CD14-positive monocyte (primary cell): ENCODE results near the gene GATA3. TPM values are rescaled to one million over a fixed set of nuclear protein-coding genes. Genes with fewer than 3 reads are reported as not detected.

Experiments used
- DNase-seq, 3 donors: peaks; one replicate each; pipeline ENCODE4 v3.0.0-alpha.2; 2011 to 2022
- H2AFZ ChIP-seq: 2 replicates; pipeline ENCODE4 v1.6.0; 2012; ENCODE audit warnings: mild to moderate bottlenecking, low read depth, low read length, inconsistent platforms; ENCODE audit not compliant: insufficient read depth, poor library complexity, severe bottlenecking
- H3K27ac ChIP-seq, 2 donors: 1 replicate in 1 of 2; 2 replicates in 1 of 2; pipeline ENCODE4 v1.5.1; 2012 to 2013; ENCODE audit warnings: low read length in 2 of 2, control low read depth in 1 of 2, inconsistent platforms in 1 of 2, low read depth in 1 of 2, mild to moderate bottlenecking in 1 of 2
- H3K27me3 ChIP-seq, 2 donors: one replicate each; pipeline versions ENCODE4 v1.6.0 to v1.6.1; 2011 to 2013; ENCODE audit warnings: low read length in 2 of 2; ENCODE audit not compliant: control insufficient read depth in 2 of 2, insufficient read depth in 2 of 2
- H3K36me3 ChIP-seq, 2 donors: replicated peaks in 1 of 2; 1 replicate in 1 of 2; 2 replicates in 1 of 2; pipeline versions ENCODE4 v1.5.1 to v1.6.1; 2012 to 2013; ENCODE audit warnings: low read length in 2 of 2, control low read depth in 1 of 2, inconsistent platforms in 1 of 2, mild to moderate bottlenecking in 1 of 2; ENCODE audit not compliant: insufficient read depth in 2 of 2, control insufficient read depth in 1 of 2
- H3K4me1 ChIP-seq, 2 donors: 1 replicate in 1 of 2; 2 replicates in 1 of 2; pipeline versions ENCODE4 v1.5.1 to v1.6.1; 2012 to 2013; ENCODE audit warnings: low read length in 2 of 2, control low read depth in 1 of 2, inconsistent platforms in 1 of 2, mild to moderate bottlenecking in 1 of 2, moderate library complexity in 1 of 2; ENCODE audit not compliant: insufficient read depth in 2 of 2, control insufficient read depth in 1 of 2
- H3K4me2 ChIP-seq: replicated peaks from 2 replicates; pipeline ENCODE3; 2012; ENCODE audit warnings: low read length, moderate library complexity, mild to moderate bottlenecking; ENCODE audit not compliant: poor library complexity, severe bottlenecking; ENCODE audit errors: extremely low read depth
- H3K4me3 ChIP-seq, 3 experiments: fragments of 200-600 bp in 1 of 3; sonication (generic) in 1 of 3; replicated peaks in 1 of 3; 1 replicate in 2 of 3; 2 replicates in 1 of 3; pipeline ENCODE4 v1.5.1; 2011 to 2013; ENCODE audit warnings: low read length in 3 of 3, mild to moderate bottlenecking in 3 of 3, control low read depth in 2 of 3, low read depth in 2 of 3, inconsistent platforms in 1 of 3, moderate library complexity in 1 of 3
- H3K79me2 ChIP-seq: 2 replicates; pipeline ENCODE4 v1.6.0; 2012; ENCODE audit warnings: mild to moderate bottlenecking, control low read depth, inconsistent platforms, low read length, moderate library complexity; ENCODE audit not compliant: insufficient read depth
- H3K9ac ChIP-seq: 2 replicates; pipeline ENCODE4 v1.6.0; 2017; ENCODE audit warnings: low read length, mild to moderate bottlenecking; ENCODE audit not compliant: insufficient read depth, poor library complexity, severe bottlenecking
- H3K9me3 ChIP-seq, 2 donors: replicated peaks in 1 of 2; 1 replicate in 1 of 2; 2 replicates in 1 of 2; pipeline versions ENCODE4 v1.5.1 to v1.6.1; 2012 to 2013; ENCODE audit warnings: low read length in 2 of 2, control low read depth in 1 of 2; ENCODE audit not compliant: control insufficient read depth in 1 of 2, insufficient read depth in 1 of 2
- H4K20me1 ChIP-seq: 2 replicates; pipeline ENCODE4 v1.6.0; 2012; ENCODE audit warnings: mild to moderate bottlenecking, low read length, control low read depth, moderate library complexity; ENCODE audit not compliant: insufficient read depth
- H3K27ac Mint-ChIP-seq, 7 donors: one replicate each; pipeline ENCODE4 v1.8.0; 2020; ENCODE audit warnings: mild to moderate bottlenecking in 7 of 7, mixed read lengths in 7 of 7, moderate library complexity in 6 of 7, inconsistent platforms in 2 of 7
- H3K27me3 Mint-ChIP-seq, 3 donors: one replicate each; pipeline ENCODE4 v1.8.0; 2021 to 2022; ENCODE audit warnings: low read depth in 3 of 3, mild to moderate bottlenecking in 3 of 3, mixed read lengths in 3 of 3, moderate library complexity in 3 of 3, inconsistent platforms in 1 of 3
- H3K36me3 Mint-ChIP-seq, 2 donors: one replicate each; pipeline ENCODE4 v1.8.0; 2020; ENCODE audit warnings: mixed read lengths in 2 of 2, inconsistent platforms in 1 of 2, mild to moderate bottlenecking in 1 of 2
- H3K4me1 Mint-ChIP-seq: one replicate; pipeline ENCODE4 v1.8.0; 2020; ENCODE audit warnings: mild to moderate bottlenecking, mixed read lengths
- H3K4me3 Mint-ChIP-seq, 2 donors: one replicate each; pipeline ENCODE4 v1.8.0; 2020; ENCODE audit warnings: mild to moderate bottlenecking in 2 of 2, mixed read lengths in 2 of 2, moderate library complexity in 1 of 2
- H3K9me3 Mint-ChIP-seq, 7 donors: one replicate each; pipeline ENCODE4 v1.8.0; 2020 to 2022; ENCODE audit warnings: mixed read lengths in 7 of 7, mild to moderate bottlenecking in 6 of 7, moderate library complexity in 6 of 7, inconsistent platforms in 2 of 7
- CTCF ChIP-seq: fragments of 200-600 bp; IDR thresholded peaks from one replicate; pipeline ENCODE4 v1.8.0; 2022; ENCODE audit warnings: antibody characterized with exemption, mild to moderate bottlenecking
- whole genome bisulfite sequencing: methylation state at CpG from one replicate; pipeline ENCODE4 v1.1.5; 2013; ENCODE audit warnings: missing lambda C conversion rate; ENCODE audit not compliant: insufficient coverage; 5-methylcytosine and 5-hydroxymethylcytosine counted together
- intact Hi-C, 2 donors: fragments of 100-400 bp; cut with micrococcal nuclease; formaldehyde crosslinking; loops; one replicate each; pipeline versions ENCODE4 v1.15.0 to v1.15.1; 2023
- polyA plus RNA-seq, 3 donors: library from polyadenylated mRNA; depleted of rRNA in 1 of 3; unstranded in 2 of 3; stranded (reverse) in 1 of 3; fragments of 300-500 nt in 2 of 3; fragments of >200 nt in 1 of 3; fragmentation: Illumina TruSeq in 2 of 3; gene quantifications; 1 replicate in 2 of 3; 2 replicates in 1 of 3; pipeline ENCODE4 v1.2.3, GENCODE V29; 2012 to 2021

Gene GATA3
- polyA plus RNA-seq, 3 donors: 0.07 to 0.08 TPM; not detected in 1

GRCh38 chr10:8122611-8123369 is 68.3 kb downstream of the GATA3 start:
- peaks cover 3 to 17% (median 5%) of the 10 kb centered on the region in 3 donors for H3K27me3 Mint-ChIP-seq
- TF ChIP-seq CTCF: no peak
- Histone ChIP-seq H3K4me2 (no peak overlapping the region), H3K79me2 (no peaks in the 10 kb centered on the region), H3K9ac (no peak overlapping the region), H3K9me3 (no peaks in the 10 kb centered on the region), H3K27ac (no peak overlapping the region), H3K36me3 (no peaks in the 10 kb centered on the region), H3K27me3 (peaks cover 2% of the 10 kb centered on the region in 2 donors), H2AFZ (no peak overlapping the region), H3K4me3 (no peak overlapping the region), H3K4me1 (no peaks in the 10 kb centered on the region), H4K20me1 (no peaks in the 10 kb centered on the region)
- peaks cover 0 to 3% (median 1%) of the 10 kb centered on the region in 7 donors for H3K9me3 Mint-ChIP-seq
- intact Hi-C loops: no loop called here
- DNase-seq: no peak
- H3K27ac Mint-ChIP-seq: no peak overlapping the region
- H3K36me3 Mint-ChIP-seq: no peaks in the 10 kb centered on the region
- no peaks in the 10 kb centered on the region for H3K4me1 Mint-ChIP-seq
- 85% methylated on average over 4 of the region's 7 CpGs for WGBS
- H3K4me3 Mint-ChIP-seq: no peak overlapping the region

GRCh38 chr10:8124436-8124835 is 69.9 kb downstream of the GATA3 start:
- H3K9me3 Mint-ChIP-seq: peaks cover 0 to 3% (median 0%) of the 10 kb centered on the region in 7 donors
- no peak overlapping the region for H3K4me3 Mint-ChIP-seq
- Histone ChIP-seq H3K27me3 (peaks cover 9 to 12% of the 10 kb centered on the region in 2 donors), H3K36me3 (no peaks in the 10 kb centered on the region), H4K20me1 (no peaks in the 10 kb centered on the region), H2AFZ (no peak overlapping the region), H3K79me2 (no peaks in the 10 kb centered on the region), H3K27ac (no peak overlapping the region), H3K4me2 (no peak overlapping the region), H3K4me1 (no peaks in the 10 kb centered on the region), H3K4me3 (no peak overlapping the region), H3K9ac (no peak overlapping the region), H3K9me3 (no peaks in the 10 kb centered on the region)
- no peak for DNase-seq
- H3K27me3 Mint-ChIP-seq: peaks cover 3 to 22% (median 12%) of the 10 kb centered on the region in 3 donors
- H3K36me3 Mint-ChIP-seq: no peaks in the 10 kb centered on the region
- H3K4me1 Mint-ChIP-seq: no peaks in the 10 kb centered on the region
- H3K27ac Mint-ChIP-seq: no peak overlapping the region
- intact Hi-C loops: no loop called here
- WGBS: no CpG with 5 or more reads among the region's 2 CpGs
- no peak for TF ChIP-seq CTCF

Other genes with a start within 250 kb of the GATA3 start
- gene TAF3, start 236.2 kb upstream of the GATA3 start, polyA plus RNA-seq: 1 to 10 TPM; 1.6 to 3.9 (median 3.4) TPM